IPS DF 6.9 (cell line): Measurements from ENCODE around the gene MAU2.
A peak's percentile ranks its signal among the peaks of the same experiment; 100 is the strongest.
"Not testable (repeated sequence)": the region's sequence is repeated elsewhere in the genome, so short reads cannot be mapped to it uniquely, and the experiment has no call there.

Experiments
- DNase-seq: peaks from one replicate; pipeline ENCODE4 v3.0.0-alpha.2; 2013; ENCODE audit warnings: low read depth, low spot score
- H3K27ac ChIP-seq: one replicate; pipeline ENCODE4 v1.5.1; 2013; ENCODE audit warnings: low read length, control low read depth
- H3K27me3 ChIP-seq: 2 replicates; pipeline ENCODE4 v1.6.1; 2013; ENCODE audit warnings: mild to moderate bottlenecking, low read length; ENCODE audit not compliant: control insufficient read depth, insufficient read depth
- H3K36me3 ChIP-seq: 2 replicates; pipeline ENCODE4 v1.6.1; 2013; ENCODE audit warnings: low read length; ENCODE audit not compliant: control insufficient read depth, insufficient read depth
- H3K4me1 ChIP-seq: 2 replicates; pipeline ENCODE4 v1.6.1; 2013; ENCODE audit warnings: low read length; ENCODE audit not compliant: control insufficient read depth, insufficient read depth
- H3K4me3 ChIP-seq: 2 replicates; pipeline ENCODE4 v1.5.1; 2013; ENCODE audit warnings: mild to moderate bottlenecking, low read length
- H3K9me3 ChIP-seq: 2 replicates; pipeline ENCODE4 v1.6.1; 2013; ENCODE audit warnings: low read length, inconsistent platforms; ENCODE audit not compliant: control insufficient read depth, insufficient read depth
- WGBS: extraction: QIAGEN DNeasy Blood & Tissue Kit; methylation state at CpG from one replicate; pipeline ENCODE4 v1.1.7; 2013; ENCODE audit warnings: mixed read lengths, missing lambda C conversion rate; ENCODE audit not compliant: insufficient read length, insufficient coverage; 5-methylcytosine and 5-hydroxymethylcytosine counted together

MAU2 gene

DNA sequence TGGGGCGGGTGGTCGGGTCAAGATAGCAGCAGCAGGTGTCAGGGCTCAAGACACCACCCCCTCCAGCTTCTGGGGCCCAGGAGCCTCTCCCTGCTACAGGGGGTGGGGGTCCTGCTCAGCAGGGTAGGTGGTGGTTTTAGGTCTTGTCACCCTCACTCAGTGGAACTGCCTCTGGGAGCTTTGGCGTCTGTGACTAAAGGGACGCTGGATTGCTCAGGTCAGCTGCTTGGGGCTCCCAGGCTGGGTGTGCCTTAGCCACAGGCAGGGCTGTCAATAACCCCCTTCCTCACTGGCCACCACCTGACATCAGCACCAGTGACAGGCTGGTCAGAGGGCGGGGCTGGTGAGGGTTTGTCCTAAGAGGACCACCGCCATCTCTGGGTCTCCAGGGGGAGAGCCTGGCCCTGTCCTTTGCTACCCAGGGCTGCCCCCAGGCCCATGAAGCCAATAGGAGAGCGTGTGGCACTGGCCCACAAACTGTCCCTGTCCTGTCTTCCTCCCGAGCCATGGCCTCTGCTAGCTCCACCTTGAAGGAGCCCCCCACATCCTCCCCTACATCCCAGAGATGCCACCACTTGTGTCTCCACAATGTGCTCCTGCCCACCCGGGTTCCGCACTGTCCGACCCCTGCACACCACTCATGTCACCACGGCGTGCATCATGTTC, 36.4 kb downstream of the MAU2 start:
- Histone ChIP-seq H3K27me3 (no peaks in the 10 kb centered on the region), H3K9me3 (no peaks in the 10 kb centered on the region), H3K27ac (no peak overlapping the region), H3K36me3 (peaks cover 31% of the 10 kb centered on the region), H3K4me3 (no peak overlapping the region), H3K4me1 (no peaks in the 10 kb centered on the region)
- no CpG with 5 or more reads among the region's 13 CpGs for WGBS
- DNase-seq, result no peak

DNA sequence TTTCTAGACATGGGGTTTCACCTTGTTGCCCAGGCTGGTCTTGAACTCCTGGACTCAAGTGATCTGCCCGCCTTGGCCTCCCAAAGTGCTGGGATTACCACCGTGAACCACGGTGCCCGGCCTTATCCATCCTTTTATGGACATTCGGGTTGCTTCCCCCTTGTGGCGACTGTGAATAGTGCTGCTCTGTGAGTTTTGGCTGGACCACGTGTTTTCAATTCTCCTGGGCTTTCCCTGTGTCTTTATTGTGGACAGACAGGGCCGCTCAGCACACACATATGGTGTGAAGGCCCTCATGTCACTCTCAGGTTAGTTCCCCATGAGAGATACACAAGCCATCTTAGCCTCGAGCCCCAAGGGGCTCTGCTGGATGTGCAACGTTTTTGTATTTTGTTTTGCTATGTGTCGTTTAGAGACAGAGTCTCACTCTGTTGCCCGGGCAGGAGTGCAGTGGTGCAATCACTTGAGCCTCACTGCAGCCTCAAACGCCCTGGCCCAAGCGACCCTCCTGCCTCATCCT, 40.5 kb downstream of the MAU2 start:
- no peaks in the 10 kb centered on the region for H3K9me3 ChIP-seq
- H3K27me3 ChIP-seq, result no peaks in the 10 kb centered on the region
- no peak overlapping the region for H3K4me3 ChIP-seq
- no peak overlapping the region for H3K27ac ChIP-seq
- H3K4me1 ChIP-seq, result no peaks in the 10 kb centered on the region
- H3K36me3 ChIP-seq, result 0 out of 2 replicates have a peak, but pooled peaks cover 2% of the 10 kb centered on the region
- no CpG with 5 or more reads among the region's 14 CpGs for WGBS
- DNase-seq, result peak; percentile 92

DNA sequence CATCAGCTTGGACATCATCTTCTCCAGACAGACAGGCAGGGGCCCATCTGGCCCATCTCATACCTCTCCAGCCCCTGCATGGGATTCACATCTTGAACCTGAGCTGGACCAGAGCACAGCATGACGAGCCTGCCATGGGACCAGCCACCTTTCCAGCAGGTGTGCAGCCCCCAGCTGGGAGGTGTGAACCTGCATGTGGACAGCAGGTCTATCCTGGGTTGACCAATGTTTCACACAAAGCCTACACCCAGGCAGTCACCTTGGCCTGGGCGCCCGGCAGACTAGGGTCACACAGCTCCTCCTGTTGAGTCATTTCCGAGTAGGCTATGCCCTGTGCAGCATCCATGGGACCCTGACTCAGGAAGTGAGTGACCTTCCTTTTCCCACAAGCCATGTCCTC, 41.4 kb downstream of the MAU2 start:
- no CpG with 5 or more reads among the region's 4 CpGs for WGBS
- Histone ChIP-seq H3K27ac (no peak overlapping the region), H3K36me3 (no peaks in the 10 kb centered on the region), H3K9me3 (no peaks in the 10 kb centered on the region), H3K4me3 (no peak overlapping the region), H3K27me3 (no peaks in the 10 kb centered on the region), H3K4me1 (peaks cover 2% of the 10 kb centered on the region; the same call in 1 of the 2 replicates)
- DNase-seq, result no peak

DNA sequence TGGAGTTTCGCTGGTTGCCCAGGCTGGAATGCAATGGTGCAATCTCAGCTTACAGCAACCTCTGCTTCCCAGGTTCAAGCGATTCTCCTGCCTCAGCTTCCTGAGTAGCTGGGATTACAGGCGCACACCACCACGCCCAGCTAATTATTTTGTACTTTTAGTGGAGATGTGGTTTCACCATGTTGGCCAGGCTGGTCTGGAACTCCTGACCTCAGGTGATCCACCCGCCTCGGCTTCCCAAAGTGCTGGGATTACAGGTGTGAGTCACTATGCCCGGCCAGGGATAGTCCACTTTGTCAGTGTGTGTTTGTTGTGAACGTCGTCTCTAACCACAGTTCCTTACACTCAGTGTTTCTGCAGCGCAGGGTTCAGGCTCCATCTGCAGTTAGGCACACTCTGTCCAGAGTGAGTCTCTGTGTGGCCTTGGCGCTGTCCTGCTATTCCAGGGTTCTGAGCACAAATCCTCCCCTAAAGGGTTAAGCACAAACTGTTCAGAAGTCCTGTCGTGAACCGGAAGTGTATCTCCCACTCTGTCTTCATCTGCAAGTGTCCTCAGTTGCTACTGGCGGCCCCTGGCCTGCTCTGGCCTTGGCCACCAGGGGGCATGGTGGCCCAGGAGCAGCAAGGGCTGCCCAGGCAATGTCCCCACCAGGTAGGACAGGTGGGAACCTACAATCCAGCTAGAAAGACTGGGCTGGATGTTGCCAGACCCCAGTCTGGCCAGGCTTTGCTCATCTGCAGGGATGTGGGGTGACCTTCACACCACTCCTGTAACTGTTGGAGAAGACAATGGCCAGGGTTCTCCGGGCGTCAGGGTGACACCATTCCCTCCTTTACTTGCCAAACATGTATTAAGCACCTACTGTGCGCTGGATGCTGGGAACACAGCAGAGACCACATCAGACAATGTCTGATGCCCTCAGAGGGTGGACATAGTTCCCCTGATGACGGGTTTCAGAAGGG, 46.1 kb downstream of the MAU2 start:
- peaks cover 4% of the 10 kb centered on the region; the same call in 1 of the 2 replicates for H3K4me1 ChIP-seq
- WGBS, result no CpG with 5 or more reads among the region's 18 CpGs
- H3K4me3 ChIP-seq, result no peak overlapping the region
- no peak overlapping the region for H3K27ac ChIP-seq
- peak; percentile 83 for DNase-seq
- H3K36me3 ChIP-seq, result no peaks in the 10 kb centered on the region
- H3K27me3 ChIP-seq, result no peaks in the 10 kb centered on the region
- no peaks in the 10 kb centered on the region for H3K9me3 ChIP-seq

DNA sequence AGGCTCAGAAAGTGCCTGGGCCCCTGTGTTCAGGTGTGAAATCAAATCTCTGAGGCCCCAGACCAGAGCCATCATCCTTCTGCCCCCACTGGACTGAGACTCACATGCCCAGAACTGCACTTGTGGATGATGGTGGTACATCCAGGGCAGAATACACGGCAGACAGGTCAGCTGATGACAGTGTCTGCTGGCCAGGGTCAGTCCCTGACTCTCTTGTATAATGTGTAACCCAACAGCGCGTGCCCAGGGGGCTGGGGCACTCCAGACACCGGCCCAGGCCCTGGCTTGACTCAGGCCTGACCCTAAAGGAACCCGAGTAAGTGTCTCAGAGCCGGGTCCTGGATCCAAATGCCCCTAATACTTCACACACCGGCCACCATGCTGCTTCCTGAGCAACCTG, 47.5 kb downstream of the MAU2 start:
- Histone ChIP-seq H3K36me3 (no peaks in the 10 kb centered on the region), H3K4me1 (peaks cover 4% of the 10 kb centered on the region; the same call in 1 of the 2 replicates), H3K27me3 (no peaks in the 10 kb centered on the region), H3K4me3 (no peak overlapping the region), H3K27ac (no peak overlapping the region), H3K9me3 (no peaks in the 10 kb centered on the region)
- no peak for DNase-seq
- no CpG with 5 or more reads among the region's 7 CpGs for WGBS

DNA sequence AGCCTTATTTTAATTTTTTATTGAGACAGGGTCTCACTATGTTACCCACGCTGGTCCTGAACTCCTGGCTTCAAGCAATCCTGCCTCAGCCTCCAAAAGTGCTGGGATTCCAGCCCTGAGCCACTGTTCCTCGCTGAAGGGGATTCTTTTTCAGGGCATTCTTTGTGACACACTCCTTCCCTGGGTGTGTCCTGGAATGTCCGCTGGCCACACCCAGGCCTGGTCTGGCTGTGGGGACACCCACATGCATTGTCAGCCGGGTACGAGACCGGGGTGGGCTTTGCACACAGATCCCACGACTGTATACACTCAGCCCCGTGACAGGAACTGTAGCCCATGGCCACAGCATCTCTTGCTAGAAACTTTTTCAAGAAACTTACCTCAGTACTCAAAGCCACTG, 50.4 kb downstream of the MAU2 start:
- no peaks in the 10 kb centered on the region for H3K9me3 ChIP-seq
- H3K36me3 ChIP-seq, result no peaks in the 10 kb centered on the region
- peaks cover 4% of the 10 kb centered on the region; the same call in 1 of the 2 replicates for H3K4me1 ChIP-seq
- no peak overlapping the region for H3K4me3 ChIP-seq
- no CpG with 5 or more reads among the region's 8 CpGs for WGBS
- no peak overlapping the region for H3K27ac ChIP-seq
- DNase-seq, result no peak
- H3K27me3 ChIP-seq, result no peaks in the 10 kb centered on the region

DNA sequence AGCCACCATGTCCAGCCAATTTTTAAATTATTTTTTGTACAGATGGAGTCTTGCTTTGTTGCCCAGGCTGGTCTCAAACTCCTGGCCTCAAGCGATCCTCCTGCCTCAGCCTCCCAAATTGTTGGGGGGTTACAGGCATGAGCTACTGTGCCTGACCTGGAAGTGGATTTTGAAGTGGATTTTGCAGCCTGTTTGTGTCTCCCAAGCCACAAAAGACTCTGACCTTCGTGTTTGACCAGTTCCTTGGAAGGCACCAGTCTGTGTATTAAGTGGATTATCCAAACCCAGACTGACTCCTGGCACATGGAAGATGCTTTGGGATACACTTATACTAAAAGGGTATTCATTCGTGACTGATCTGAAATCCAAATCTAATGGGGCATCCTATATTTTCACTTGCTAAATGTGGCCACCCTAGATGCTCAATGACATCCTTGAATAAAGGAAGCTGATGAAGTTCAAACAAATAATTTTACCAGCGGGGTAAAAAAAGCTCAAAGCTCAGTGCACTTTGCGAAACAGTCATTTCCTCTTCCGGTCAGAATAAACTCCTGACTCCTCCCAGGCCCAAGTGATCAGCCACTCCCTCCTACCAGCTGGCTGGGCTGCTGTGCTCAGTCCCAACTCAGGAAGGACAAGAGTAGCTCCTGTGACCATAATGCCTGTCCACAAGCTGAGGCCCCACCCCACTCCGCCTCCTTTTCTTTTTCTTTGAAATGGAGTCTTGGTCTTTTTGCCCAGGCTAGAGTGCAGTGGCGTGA, 52.2 kb downstream of the MAU2 start:
- H3K27ac ChIP-seq, result no peak overlapping the region
- no peaks in the 10 kb centered on the region for H3K27me3 ChIP-seq
- H3K4me1 ChIP-seq, result peaks cover under 1% of the 10 kb centered on the region; the same call in 1 of the 2 replicates
- no peaks in the 10 kb centered on the region for H3K9me3 ChIP-seq
- no CpG with 5 or more reads among the region's 8 CpGs for WGBS
- no peaks in the 10 kb centered on the region for H3K36me3 ChIP-seq
- no peak for DNase-seq
- no peak overlapping the region for H3K4me3 ChIP-seq

DNA sequence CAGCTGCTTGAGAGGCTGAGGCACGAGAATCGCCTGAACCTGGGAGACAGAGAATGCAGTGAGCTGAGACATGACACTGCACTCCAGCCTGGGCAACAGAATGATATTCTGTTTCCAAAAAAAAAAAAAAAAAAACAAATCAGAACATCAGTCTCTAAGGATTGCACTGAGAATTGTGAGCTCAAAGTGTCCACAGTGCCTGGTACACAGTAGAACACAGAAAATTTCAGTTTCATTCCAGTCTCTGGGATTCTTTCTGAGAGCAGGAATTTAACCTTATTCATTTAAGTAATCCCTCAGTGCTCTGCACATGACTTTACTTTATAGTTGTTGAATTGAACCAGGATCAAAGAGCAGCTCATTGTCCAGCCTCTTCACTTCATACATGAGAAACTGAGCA, 58.9 kb downstream of the MAU2 start:
- H3K9me3 ChIP-seq, result no peaks in the 10 kb centered on the region
- no peak overlapping the region for H3K27ac ChIP-seq
- DNase-seq, result no peak
- no peaks in the 10 kb centered on the region for H3K36me3 ChIP-seq
- no peaks in the 10 kb centered on the region for H3K27me3 ChIP-seq
- WGBS, result no CpG with 5 or more reads among the region's 2 CpGs
- H3K4me1 ChIP-seq, result no peaks in the 10 kb centered on the region; the same call in 1 of the 2 replicates
- no peak overlapping the region for H3K4me3 ChIP-seq

DNA sequence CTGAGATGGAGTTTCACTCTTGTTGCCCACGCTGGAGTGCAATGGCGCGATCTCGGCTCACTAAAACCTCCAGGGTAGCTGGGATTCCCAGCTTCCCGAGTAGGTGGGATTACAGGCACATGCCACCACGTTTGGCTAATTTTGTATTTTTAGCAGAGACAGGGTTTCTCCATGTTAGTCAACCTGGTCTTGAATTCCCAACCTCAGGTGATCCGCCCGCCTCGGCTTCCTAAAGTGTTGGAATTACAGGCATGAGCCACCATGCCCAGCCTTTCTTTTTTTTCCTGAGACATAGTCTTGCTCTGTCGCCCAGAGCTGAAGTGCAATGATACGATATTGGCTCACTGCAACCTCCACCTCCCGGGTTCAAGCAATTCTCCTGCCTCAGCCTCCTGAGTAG, 59.7 kb downstream of the MAU2 start:
- not testable (repeated sequence) for H3K4me1 ChIP-seq, H3K9me3 ChIP-seq, H3K27ac ChIP-seq, DNase-seq, H3K36me3 ChIP-seq, H3K4me3 ChIP-seq, H3K27me3 ChIP-seq
- no CpG with 5 or more reads among the region's 12 CpGs for WGBS
